Stimulated activated CD8-positive, alpha-beta memory T cell treated with anti-CD3 and anti-CD28 coated beads, Interleukin-7, amount 100 ng/mL, for 1 hour (primary cell): ENCODE measurements around the gene MYO1A.
"Not testable (repeated sequence)": the region's sequence is repeated elsewhere in the genome, so short reads cannot be mapped to it uniquely, and the experiment has no call there.

ENCODE experiments used
- DNase-seq, 2 donors: peaks; one replicate each; pipeline ENCODE4 v3.0.0-alpha.2; 2020; ENCODE audit warnings: low read depth in 2 of 2

The MYO1A gene

DNA sequence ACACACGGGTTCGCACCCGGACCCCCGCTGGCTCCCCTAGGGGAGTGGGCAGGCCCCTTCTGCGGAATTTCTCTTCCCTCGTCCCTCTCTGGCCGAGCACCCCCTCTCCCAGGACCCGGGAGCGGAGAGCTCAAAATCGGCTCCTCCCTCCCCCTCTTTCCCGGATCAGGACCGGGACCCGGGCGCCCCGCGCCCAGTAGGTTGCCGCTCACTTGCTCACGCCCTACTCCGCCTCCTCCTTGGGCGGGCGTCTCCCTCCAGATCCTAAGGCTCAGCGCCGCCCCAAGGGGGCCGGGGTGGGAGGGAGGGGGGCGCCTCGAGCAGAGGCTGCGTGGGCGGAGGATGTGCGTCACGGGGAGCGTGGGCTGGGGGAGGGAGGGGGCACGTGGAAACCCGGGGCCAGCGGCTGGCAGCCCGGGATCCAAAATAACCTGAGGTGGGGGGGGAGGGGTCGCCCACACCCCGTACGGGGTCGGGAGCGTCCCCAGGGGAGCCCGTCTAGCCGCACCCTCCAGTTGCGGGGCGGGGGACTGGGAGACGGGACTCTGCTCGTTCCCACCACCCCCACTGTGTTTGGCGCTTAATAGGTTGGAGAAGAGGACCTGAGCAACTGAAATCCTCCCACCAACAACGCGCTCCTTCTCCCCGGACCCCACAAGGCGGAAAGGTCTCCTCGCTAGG is 37.2 kb upstream of the MYO1A start:
- peak; percentile 89 to 90 for DNase-seq

DNA sequence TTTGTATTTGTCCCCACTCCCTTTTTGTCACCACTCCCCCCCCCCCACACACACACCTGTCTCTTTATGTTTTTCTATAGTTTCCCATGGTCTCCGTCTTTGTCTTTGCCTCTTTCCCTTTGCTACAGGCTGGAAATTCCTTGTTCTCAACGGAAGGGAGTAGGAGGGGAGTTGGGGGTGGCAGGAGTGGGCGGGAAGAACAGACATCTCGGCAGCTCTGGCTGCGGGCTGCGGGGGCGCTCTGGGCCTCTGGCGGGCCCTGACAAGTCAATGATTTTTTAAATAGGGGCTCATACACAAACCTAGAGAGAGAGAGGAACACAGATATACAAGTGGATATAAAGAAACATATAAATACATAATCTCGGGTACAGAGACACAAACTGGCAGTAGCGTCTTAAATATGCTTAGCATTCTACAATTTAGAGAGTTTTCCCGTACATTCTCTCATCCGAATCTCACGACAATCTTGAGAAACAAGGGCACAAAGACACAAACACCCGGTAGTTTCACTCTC is 36.6 kb upstream of the MYO1A start:
- DNase-seq, result no peak

DNA sequence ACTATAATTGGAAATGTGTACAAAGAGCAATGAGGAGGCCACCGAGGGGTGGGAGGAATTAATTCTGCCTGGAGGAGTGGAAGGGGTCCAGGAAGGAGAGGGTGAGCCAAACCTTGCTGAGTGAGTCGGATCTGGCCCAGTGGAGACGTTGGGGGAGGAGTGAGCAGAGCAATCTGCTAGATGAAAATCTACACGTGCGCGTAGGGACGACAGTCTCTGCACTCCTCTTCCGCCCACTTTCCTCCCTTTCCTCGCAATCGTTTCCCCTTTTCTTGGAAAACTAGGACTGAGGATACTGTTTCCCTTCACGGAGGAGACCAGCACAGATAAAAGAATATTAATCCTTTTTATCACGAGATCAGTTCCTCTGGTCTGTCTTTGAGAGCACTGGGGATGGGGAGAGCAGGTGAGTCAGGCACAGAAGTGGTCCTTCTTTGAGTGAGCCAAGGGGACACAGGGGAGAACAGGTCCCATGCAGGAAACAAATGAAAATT is 36.1 kb upstream of the MYO1A start:
- no peak for DNase-seq

DNA sequence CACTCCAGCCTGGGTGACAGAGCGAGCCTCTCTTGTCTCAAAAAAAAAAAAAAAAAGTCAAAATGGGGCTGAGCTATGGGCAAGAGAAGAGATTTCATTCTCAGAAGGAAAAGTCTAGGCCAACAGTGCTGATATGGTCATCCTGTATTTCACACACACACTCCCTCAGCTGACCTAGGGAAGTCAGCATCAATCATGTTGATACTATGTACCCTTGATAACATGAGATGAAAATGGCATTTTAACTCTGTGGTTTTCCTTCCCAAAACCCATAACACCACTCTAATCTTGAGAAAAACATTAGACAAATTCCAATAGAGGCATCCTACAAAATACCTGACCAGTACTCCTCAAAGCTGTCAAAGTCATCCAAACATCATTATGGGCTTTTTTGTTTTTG is 30.9 kb upstream of the MYO1A start:
- DNase-seq, result no peak

DNA sequence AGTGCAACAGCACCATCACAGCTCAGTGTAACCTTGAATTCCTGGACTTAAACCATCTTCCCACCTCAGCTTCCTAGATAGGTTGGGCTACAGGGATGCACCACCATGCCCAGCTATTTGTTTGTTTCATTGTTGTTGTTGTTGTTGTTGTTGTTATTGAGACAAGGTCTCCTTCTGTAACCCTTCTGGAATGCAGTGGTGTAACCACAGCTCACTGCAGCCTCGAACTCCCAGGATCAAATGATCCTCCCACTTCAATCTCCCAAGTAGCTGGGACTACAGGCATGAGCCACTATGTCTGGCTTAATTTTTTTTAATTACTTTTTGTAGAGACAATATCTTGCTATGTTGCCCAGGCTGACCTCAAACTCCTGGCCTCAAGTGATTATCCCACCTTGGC is 29.9 kb upstream of the MYO1A start:
- DNase-seq, result no peak

DNA sequence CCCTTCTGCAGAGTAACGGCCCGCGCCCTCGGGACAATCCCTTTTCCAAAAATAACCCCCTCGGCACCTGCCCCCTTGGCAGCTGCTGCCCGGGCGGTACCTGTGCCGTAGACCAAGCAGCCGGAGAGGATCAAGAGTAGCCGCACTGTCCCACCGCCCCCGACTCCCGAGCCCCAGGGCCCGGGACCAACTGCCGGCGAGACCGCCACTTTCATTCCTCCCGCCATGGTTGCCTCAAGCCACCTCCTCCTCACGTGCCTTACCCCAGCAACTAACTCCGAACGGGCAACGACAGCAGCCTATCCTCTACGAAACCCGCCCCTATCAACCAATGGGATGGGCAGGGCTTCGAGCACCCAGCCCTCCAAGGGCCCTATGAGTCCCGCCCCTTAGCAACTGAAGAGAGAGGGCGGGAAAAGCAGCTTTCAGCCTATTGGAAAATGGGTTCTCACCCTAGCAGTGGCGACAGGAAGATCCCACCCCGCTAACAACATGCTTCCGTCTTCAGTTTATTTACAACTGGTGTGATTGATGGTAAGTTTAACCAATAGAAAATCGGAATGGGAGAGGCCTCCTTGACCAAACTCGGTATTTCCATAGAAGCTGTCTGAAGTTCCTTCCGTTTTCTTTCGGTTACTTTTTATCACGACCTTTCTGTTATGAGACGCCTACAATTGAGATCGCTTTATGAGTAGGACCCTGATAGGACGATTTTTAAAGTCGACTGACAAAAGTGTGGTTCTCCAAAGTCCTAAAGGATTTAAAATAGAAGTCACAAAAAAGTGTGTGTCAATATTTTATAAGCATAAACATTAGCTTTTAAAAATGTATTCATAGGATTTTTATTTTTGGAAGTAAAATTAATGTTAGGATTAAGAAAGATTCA is 28.8 kb upstream of the MYO1A start, which contains the start of gene NEMP1:
NEMP1 (minus strand) TSS at position 273 of the 886 bp plus-strand sequence; CDS start at position 227, 46 bp downstream.
- DNase-seq, result peak; percentile 85

DNA sequence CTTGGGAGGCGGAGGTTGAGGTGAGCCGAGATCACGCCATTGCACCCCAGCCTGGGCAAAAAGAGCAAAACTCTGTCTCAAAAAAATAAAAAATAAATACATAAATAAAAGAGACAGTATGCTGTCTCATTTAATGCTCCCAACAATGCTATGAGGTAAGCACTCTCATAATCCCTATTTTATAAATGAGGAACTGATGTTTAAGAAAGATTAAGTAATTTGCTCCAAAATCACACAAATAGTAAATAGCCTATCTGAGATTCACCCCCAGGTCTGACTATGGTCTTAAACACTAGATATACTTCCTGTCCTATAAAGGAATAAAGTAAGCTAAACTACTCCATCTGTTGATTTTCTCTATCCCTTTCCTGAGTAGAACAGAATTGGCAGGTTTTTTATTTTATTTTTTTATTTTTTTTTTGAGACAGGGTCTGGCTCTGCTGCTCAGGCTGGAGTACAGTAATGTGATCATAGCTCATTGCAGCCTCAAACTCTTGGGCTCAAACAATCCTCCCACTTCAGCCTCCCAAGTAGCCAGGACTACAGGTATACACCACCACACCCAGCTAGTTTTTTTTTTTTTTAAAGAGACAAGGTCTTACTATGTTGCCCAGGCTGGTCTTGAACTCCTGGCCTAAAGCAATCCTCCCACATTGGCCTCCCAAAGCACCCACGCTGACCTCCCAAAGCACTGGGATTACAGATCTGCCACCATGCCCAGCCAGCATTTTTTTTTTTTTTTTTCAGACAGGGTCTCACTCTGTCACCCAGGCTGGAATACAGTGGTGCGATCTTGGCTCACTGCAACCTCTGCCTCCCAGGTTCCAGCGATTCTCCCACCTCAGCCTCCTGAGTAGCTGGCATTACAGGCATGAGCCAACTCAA is 23.9 kb upstream of the MYO1A start:
- DNase-seq, result not testable (repeated sequence)

DNA sequence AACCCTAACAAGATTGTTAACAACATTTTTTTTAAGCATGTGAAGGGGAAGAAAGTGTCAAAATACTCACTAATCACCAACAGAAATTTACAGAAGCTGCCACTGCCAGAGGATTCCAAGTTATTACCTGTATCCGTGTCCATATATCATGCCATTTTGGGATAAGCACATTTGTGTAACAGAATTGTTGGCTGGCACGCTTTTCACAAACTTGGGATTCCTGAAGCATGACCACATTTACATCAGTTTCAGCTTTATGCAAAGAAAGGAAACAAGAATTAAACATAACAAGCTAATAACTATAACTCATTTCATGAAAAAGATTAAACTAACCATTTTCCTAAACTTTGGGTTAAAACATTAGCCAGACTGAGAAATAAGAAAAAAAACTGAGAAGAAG is 22.7 kb upstream of the MYO1A start:
- no peak for DNase-seq

DNA sequence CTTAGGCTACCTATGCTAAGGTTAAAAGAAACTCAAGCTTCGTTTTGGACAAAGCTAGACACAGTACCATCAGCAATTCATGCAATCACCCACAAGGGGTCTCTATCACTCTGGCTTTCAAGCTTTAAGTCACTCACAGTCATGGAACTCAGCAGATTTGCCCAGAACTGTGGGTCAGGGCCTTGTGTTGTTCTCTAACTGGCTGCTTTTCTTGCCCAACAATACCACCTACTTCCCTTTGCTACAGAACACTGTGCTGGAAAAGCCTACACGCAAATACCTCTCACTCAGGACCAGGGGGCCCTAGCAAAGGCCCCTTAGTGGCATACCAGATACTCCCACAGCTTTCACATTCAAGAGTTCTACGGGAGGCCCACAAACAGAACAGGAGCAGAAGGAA is 19.6 kb upstream of the MYO1A start:
- DNase-seq, result no peak

DNA sequence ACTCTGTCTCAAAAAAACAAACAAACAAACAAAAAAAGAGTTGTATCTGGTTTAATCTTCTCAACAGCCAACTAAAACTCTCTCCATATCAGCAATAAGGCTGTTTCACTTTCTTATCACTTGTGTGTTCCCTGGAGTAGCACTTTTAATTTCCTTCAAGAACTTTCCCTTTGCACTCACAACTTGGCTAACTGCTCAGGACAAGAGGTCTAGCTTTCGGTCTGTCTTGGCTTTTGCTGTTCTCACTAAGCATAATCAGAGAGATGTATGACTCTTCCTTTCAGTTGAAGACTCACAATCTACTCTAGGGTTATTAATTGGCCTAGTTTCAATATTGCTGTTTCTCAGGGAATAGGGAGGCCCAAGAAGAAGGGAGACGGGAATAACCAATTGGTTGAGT is 16.3 kb upstream of the MYO1A start:
- no peak for DNase-seq

DNA sequence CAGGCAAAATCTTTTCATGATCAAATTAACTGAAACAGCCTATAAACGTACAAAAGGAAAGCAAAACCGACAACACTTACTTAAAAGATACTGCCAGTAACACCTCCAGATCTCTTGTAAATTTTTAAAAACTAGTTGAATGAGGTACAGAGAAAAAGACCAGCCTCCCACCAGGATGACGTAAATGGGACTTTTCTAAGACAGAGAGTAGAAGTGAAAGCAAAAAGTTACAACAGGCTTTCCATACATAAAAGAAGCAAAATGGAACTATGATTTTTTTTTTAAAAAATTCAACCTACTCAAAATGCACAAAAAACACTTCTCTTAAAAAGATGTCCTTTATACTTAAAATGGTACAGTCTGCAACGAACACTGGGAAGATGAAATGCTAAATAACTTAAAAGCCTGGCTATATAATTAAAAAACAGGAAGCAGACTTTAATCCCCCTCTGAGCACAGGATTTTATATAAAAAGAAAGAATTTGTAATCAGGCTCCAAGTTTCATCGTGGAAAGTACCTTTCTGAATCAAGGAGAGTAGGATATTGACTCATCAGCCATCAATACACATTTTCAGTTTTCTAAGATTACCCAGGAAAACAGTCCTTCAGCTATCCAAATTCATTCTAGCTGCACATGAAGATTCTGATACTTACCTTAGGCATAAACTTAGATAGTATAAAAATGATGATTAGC is 14.2 kb upstream of the MYO1A start:
- no peak for DNase-seq

DNA sequence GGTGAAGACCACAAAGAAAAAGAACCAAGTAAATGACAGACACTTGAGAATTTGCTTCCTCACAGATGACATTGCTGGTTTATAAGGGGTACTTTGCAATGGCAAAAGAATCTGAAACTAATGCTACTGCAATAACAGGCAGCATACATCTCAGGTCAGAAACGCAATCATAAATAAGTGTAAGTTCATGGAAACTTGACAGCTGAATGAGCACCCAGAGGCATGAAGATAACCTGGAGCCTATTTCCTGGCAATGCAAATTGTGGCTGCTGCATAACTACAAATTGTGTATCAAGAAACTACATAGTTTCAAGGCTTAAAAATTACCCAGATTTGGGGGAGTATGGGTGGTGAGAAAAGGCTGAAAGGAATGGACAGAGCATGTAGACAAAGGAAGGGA is 8.5 kb upstream of the MYO1A start:
- no peak for DNase-seq

DNA sequence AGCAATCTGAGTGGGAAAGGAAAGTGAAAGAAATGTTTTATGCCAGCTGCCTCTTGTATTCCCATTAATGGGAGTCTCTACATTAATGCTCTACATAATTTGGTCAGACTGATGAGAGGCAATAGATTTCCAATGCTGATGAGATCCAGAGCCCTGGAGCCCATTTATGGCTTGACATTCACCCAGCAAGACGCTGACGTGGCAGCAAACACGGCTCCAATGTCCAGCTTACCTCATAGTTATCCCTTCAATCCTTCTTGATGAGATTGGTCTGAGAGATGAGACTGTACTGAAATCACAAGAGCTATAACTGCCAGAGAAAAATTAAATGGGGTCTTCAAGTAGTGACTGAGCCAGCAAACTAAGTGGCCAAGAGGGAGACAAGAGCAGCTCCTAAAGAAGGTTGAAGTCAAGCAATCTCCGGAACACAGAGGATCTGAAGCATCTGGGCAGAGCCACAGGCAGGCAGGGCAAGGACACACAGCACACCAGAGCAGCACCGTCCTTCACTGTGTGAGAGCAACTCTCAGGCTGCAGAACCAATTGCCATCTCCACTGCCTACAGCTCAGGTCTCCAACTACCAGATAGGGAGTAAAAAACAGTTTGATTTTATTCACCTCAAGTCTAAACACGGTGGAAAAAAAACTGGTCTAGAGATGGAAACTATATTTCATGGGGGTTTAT is 7.3 kb upstream of the MYO1A start:
- DNase-seq, result no peak

DNA sequence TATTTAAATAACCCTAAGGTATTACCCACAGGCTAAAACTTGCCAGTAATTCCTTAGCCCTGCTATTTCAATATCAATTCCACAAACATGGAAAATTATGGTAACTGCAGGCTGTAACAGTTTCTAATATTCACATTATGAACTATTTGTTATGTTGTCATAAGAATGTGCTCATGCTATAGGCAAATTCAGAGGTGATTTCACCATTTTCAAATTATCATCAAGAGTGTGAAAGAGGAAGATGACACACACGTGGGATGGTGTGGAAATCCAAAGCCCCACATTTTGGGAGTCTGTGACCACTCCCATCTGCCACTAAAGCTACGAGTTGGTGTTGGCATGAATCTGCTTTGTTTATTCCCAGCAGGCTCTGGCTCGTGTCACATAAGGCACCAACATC is 5.9 kb upstream of the MYO1A start:
- no peak for DNase-seq

DNA sequence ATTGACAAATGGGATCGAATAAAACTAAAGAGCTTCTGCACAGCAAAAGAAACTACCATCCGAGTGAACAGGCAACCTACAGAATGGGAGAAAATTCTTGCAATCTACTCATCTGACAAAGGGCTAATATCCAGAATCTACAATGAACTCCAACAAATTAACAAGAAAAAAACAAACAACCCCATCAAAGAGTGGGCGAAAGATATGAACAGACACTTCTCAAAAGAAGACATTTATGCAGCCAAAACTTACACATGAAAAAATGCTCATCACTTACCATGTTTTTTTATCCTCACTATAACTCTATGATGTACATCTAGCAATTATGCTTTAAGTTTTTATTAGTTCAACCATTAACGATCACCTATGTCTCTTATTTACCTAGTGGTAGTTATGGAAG is 4.0 kb upstream of the MYO1A start:
- DNase-seq, result not testable (repeated sequence)

DNA sequence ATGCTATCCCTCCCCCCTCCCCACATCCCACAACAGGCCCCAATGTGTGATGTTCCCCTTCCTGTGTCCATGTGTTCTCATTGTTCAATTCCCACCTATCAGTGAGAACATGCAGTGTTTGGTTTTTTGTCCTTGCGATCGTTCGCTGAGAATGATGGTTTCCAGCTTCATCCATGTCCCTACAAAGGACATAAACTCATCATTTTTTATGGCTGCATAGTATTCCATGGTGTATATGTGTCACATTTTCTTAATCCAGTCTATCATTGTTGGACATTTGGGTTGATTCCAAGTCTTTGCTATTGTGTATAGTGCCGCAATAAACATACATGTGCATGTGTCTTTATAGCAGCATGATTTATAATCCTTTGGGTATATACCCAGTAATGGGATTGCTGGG is 3.2 kb upstream of the MYO1A start:
- DNase-seq, result not testable (repeated sequence)

DNA sequence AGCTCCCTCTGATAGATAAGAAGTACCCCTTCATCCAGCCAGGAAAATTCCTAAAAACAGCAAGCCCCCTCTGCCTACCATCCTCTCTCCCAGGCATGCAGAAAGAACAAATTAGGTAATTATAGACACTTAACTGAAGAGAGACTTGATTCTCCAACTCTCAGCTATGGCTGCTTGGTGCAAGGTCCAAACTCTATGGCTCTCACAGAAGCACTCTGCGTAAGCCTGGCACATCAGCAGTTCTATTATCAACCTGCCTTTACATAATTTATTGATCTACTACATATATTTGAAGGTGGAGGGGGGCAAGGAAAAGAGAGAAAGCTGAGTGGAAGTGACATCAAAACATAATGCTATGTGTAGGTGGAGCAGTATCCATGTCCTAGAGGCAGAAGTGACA is 1.1 kb upstream of the MYO1A start:
- no peak for DNase-seq

DNA sequence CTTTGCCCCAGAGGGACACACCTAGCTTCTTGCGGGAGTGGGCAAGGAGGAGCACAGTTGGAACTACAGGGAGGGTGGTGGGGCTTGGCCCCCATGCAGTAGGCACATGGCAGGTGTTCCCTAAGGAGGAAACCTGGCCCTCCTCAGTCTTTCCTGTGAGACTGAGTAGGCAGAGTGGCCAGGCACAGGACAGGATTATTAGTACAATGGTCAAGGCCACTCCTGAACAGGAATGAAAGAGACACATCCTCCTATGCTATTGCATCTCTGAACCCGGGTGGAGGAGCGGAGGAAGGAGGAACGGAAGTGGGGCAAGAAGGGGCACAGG is 846 bp downstream of the MYO1A start:
- DNase-seq, result no peak

DNA sequence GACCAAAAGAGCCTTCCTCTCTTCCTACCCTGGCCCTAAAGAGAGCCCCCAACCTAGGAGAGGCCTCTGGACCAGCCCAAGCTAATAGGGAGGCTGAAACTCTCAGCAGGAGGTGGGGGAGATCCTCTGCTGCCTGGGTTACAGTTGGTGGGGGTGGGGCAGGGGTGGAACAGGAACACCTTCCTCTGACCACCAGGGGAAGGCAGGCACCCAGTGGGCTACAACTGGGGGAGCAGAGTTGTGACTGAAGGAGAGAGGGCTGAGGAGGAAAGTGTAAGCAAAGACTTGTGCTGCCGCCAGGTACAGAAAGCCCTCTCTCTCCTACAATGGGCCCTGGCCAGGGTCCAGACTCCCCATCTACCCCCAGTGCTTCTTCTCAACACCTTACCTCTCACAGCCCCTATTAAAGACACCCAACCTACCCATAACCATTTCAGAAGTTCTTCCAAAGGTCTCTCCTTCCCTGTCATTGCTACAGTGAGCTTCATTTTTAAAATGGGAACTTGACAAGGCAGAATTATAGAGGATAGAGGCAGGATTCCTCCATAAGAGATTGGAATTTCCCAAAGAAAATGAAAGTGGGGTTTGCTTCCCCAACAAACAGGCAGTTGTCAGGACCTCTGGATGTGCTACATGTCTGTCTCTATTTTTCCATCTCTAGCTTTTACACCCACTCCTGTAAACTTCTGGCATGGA is 1.4 kb downstream of the MYO1A start:
- no peak for DNase-seq

DNA sequence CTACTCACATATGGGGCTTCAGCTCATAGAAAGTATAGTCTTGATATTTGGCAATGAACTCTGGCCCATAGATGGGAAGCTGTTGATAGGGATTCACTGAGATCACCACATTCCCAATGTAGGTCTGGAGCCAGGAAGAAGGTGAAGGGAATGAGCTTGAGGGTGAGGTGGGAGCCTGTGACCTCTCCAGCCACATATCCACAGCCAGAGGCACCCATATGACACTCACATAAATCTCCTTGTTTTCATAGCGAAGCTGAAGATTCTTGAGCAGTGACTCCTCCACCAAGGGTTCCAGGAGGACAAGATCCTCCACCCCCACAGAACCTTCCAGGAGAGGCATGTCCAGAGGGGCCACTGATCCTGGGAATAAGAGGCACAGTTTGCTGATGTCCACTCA is 1.9 kb downstream of the MYO1A start:
- DNase-seq, result no peak
